Medulla oblongata (tissue), 1 donor: ENCODE data around the gene SCMH1.

Source experiments
- DNase-seq: peaks from one replicate; pipeline ENCODE4 v3.0.0-alpha.2; 2015; ENCODE audit errors: extremely low spot score

Gene SCMH1

DNA sequence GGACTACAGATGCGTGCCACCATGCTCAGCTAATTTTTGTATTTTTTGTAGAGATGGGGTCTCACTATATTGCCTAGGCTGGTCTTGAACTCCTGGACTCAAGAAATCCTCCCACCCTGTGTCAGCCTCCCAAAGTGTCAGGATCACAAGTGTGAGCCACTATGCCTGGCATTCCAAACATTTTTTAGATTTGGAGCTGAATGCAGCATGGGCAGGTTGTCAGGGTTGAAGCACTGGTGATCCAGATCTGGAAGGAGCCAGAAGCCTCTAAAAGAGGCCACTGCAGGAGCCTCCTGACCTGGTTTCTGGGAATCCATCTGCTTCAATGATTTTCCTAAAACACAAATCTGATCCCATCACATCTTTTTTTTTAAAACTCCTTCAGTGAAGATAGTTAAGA is 264.4 kb downstream of the SCMH1 start:
- no peak for DNase-seq
